SK-N-SH (cell line): ENCODE results near the gene DNAH3. TPM values are rescaled to one million over a fixed set of nuclear protein-coding genes. Genes with fewer than 3 reads are reported as not detected.

Experiments
- CTCF ChIA-PET: fragments of 300-600, 350-600 bp; formaldehyde crosslinking; extraction: SDS; loops from one replicate; lab custom pipeline; 2021; lab: Yijun Ruan, JAX
- POLR2A ChIA-PET: fragments of 350-600 bp; sonication (Branson Sonifier 250); formaldehyde crosslinking; extraction: SDS; loops from one replicate; lab custom pipeline; 2020; ENCODE audit warnings: antibody characterized with exemption, inconsistent platforms; lab: Yijun Ruan, JAX
- DNase-seq: peaks from one replicate; pipeline ENCODE4 v3.0.0; 2012
- H2AFZ ChIP-seq: fragments of 200-600 bp; sonication (generic); 2 replicates; pipeline ENCODE4 v1.8.1; 2016; ENCODE audit warnings: antibody characterized with exemption, mild to moderate bottlenecking, low read depth
- H3F3A ChIP-seq: fragments of 200-600 bp; sonication (generic); replicated peaks from 2 replicates; pipeline ENCODE3; 2016; ENCODE audit warnings: antibody characterized with exemption, mild to moderate bottlenecking; ENCODE audit not compliant: insufficient read depth
- H3K27ac ChIP-seq, 2 experiments: fragments of 200-500 bp in 1 of 2; fragments of 200-600 bp in 1 of 2; sonication (Bioruptor generic) in 1 of 2; sonication (generic), shearing (Covaris generic) in 1 of 2; 2 replicates each; pipeline versions ENCODE4 v1.5.1 to v1.6.1; 2014 to 2016; ENCODE audit warnings: low read depth in 2 of 2, inconsistent platforms in 1 of 2, low read length in 1 of 2, mild to moderate bottlenecking in 1 of 2, mixed read lengths in 1 of 2
- H3K27me3 ChIP-seq: fragments of 200-600 bp; sonication (generic), shearing (Covaris generic); 2 replicates; pipeline ENCODE4 v1.6.1; 2016; ENCODE audit warnings: mixed run types; ENCODE audit not compliant: insufficient read depth
- H3K36me3 ChIP-seq, 2 experiments: fragments of 200-500 bp in 1 of 2; fragments of 200-600 bp in 1 of 2; sonication (Bioruptor generic) in 1 of 2; sonication (generic) in 1 of 2; replicated peaks in 1 of 2; 2 replicates each; pipeline versions ENCODE3 to v1.5.1; 2014 to 2016; ENCODE audit warnings: low read length in 1 of 2, mild to moderate bottlenecking in 1 of 2; ENCODE audit not compliant: insufficient read depth in 2 of 2, control insufficient read depth in 1 of 2
- H3K4me1 ChIP-seq, 2 experiments: fragments of 200-500 bp in 1 of 2; fragments of 200-600 bp in 1 of 2; sonication (Bioruptor generic) in 1 of 2; sonication (generic), shearing (Covaris generic) in 1 of 2; 2 replicates each; pipeline versions ENCODE4 v1.5.1 to v1.6.1; 2014 to 2016; ENCODE audit warnings: low read depth in 1 of 2, low read length in 1 of 2, mixed run types in 1 of 2; ENCODE audit not compliant: insufficient read depth in 2 of 2, control insufficient read depth in 1 of 2
- H3K4me2 ChIP-seq: fragments of 200-600 bp; sonication (generic), shearing (Covaris generic); 2 replicates; pipeline ENCODE4 v1.6.1; 2017; ENCODE audit warnings: mixed run types
- H3K4me3 ChIP-seq, 2 experiments: fragments of 200-500 bp in 1 of 2; fragments of 200-600 bp in 1 of 2; sonication (Bioruptor generic) in 1 of 2; sonication (generic), shearing (Covaris generic) in 1 of 2; 2 replicates each; pipeline versions ENCODE4 v1.5.1 to v1.8.1; 2014 to 2016; ENCODE audit warnings: low read depth in 2 of 2, inconsistent platforms in 1 of 2, low read length in 1 of 2, mild to moderate bottlenecking in 1 of 2, mixed read lengths in 1 of 2, moderate library complexity in 1 of 2
- H3K79me2 ChIP-seq: fragments of 200-600 bp; sonication (generic); 2 replicates; pipeline ENCODE4 v1.8.1; 2017; ENCODE audit warnings: mild to moderate bottlenecking; ENCODE audit not compliant: insufficient read depth
- H3K9ac ChIP-seq: fragments of 200-600 bp; sonication (generic); 2 replicates; pipeline ENCODE4 v1.6.1; 2017; ENCODE audit warnings: mixed run types
- H3K9me2 ChIP-seq: fragments of 200-600 bp; sonication (generic); 2 replicates; pipeline ENCODE4 v1.6.1; 2017; ENCODE audit warnings: mixed run types
- H3K9me3 ChIP-seq: fragments of 200-600 bp; sonication (generic); 2 replicates; pipeline ENCODE4 v1.6.1; 2017; ENCODE audit warnings: mixed run types, mild to moderate bottlenecking, moderate library complexity
- H4K20me1 ChIP-seq: fragments of 200-600 bp; sonication (generic); 2 replicates; pipeline ENCODE4 v1.6.1; 2017; ENCODE audit warnings: mild to moderate bottlenecking, mixed run types; ENCODE audit not compliant: insufficient read depth
- ELF1 ChIP-seq: IDR thresholded peaks from 2 replicates; pipeline ENCODE4 v1.4.0; 2012
- EP300 ChIP-seq, 2 experiments: IDR thresholded peaks; 2 replicates each; pipeline versions ENCODE4 v1.4.0 to v1.6.1; 2012; ENCODE audit warnings: borderline replicate concordance in 1 of 2, low read depth in 1 of 2, low read length in 1 of 2
- EZH2phosphoT487 ChIP-seq: fragments of 200-600 bp; sonication (generic); IDR thresholded peaks from 2 replicates; pipeline ENCODE4 v1.6.1; 2017; ENCODE audit warnings: low read depth, mixed run types, mild to moderate bottlenecking, antibody characterized with exemption, moderate library complexity, borderline replicate concordance
- FOSL2 ChIP-seq: IDR thresholded peaks from 2 replicates; pipeline ENCODE4 v1.4.0; 2012; ENCODE audit warnings: low read depth, mild to moderate bottlenecking, moderate library complexity, borderline replicate concordance
- FOXJ3 ChIP-seq: sonication (generic); formaldehyde crosslinking; IDR thresholded peaks from 2 replicates; pipeline ENCODE4 v1.5.1; 2020; ENCODE audit warnings: mild to moderate bottlenecking, missing genetic modification reagents
- GABPA ChIP-seq: IDR thresholded peaks from 2 replicates; pipeline ENCODE4 v1.4.0; 2012; ENCODE audit warnings: low read depth, mild to moderate bottlenecking
- IRF3 ChIP-seq: fragments of 150-350 bp; IDR thresholded peaks from 2 replicates; pipeline ENCODE4 v1.6.1; 2016; ENCODE audit warnings: mild to moderate bottlenecking, low read depth, low read length
- JUND ChIP-seq: IDR thresholded peaks from 2 replicates; pipeline ENCODE4 v1.4.0; 2012
- MAX ChIP-seq: IDR thresholded peaks from 2 replicates; pipeline ENCODE4 v1.4.0; 2012; ENCODE audit warnings: low read depth
- MEF2A ChIP-seq: IDR thresholded peaks from 2 replicates; pipeline ENCODE4 v1.4.0; 2012; ENCODE audit warnings: low read depth, borderline replicate concordance
- MXI1 ChIP-seq: IDR thresholded peaks from 2 replicates; pipeline ENCODE4 v1.6.1; 2012; ENCODE audit warnings: mild to moderate bottlenecking, low read depth, low read length, improper control_type of control experiment
- NFIC ChIP-seq: IDR thresholded peaks from 2 replicates; pipeline ENCODE4 v1.4.0; 2012; ENCODE audit warnings: borderline replicate concordance
- NRF1 ChIP-seq: IDR thresholded peaks from 2 replicates; pipeline ENCODE4 v1.6.1; 2012; ENCODE audit warnings: low read depth, mild to moderate bottlenecking, low read length
- POLR2AphosphoS5 ChIP-seq: IDR thresholded peaks from 2 replicates; pipeline ENCODE4 v1.6.1; 2012; ENCODE audit warnings: low read depth, low read length
- RFX5 ChIP-seq: IDR thresholded peaks from 2 replicates; pipeline ENCODE4 v1.6.1; 2012; ENCODE audit warnings: mild to moderate bottlenecking, improper control_type of control experiment, low read length
- RXRA ChIP-seq: IDR thresholded peaks from 2 replicates; pipeline ENCODE4 v1.4.0; 2012; ENCODE audit warnings: low read depth, mild to moderate bottlenecking, borderline replicate concordance
- SMC3 ChIP-seq: IDR thresholded peaks from 2 replicates; pipeline ENCODE4 v1.6.1; 2012; ENCODE audit warnings: low read depth, low read length, improper control_type of control experiment
- TAF1 ChIP-seq: IDR thresholded peaks from 2 replicates; pipeline ENCODE4 v1.6.1; 2012; ENCODE audit warnings: low read depth, mild to moderate bottlenecking, low read length, moderate library complexity, borderline replicate concordance
- TCF12 ChIP-seq: IDR thresholded peaks from 2 replicates; pipeline ENCODE4 v1.4.0; 2012
- TEAD4 ChIP-seq: IDR thresholded peaks from 2 replicates; pipeline ENCODE4 v1.4.0; 2012; ENCODE audit warnings: mild to moderate bottlenecking, borderline replicate concordance; ENCODE audit not compliant: insufficient read depth
- USF1 ChIP-seq: IDR thresholded peaks from 2 replicates; pipeline ENCODE4 v1.4.0; 2012; ENCODE audit warnings: low read depth, borderline replicate concordance
- USF2 ChIP-seq: fragments of 150-350 bp; IDR thresholded peaks from 2 replicates; pipeline ENCODE4 v1.6.1; 2017; ENCODE audit warnings: antibody characterized with exemption, low read length, low read depth, borderline replicate concordance
- ZBTB33 ChIP-seq: IDR thresholded peaks from 2 replicates; pipeline ENCODE4 v1.4.0; 2012; ENCODE audit warnings: low read depth, borderline replicate concordance
- WGBS: methylation state at CpG from one replicate; pipeline ENCODE4 v1.1.6; 2017; ENCODE audit warnings: low lambda C conversion rate; 5-methylcytosine and 5-hydroxymethylcytosine counted together
- polyA plus RNA-seq, 3 experiments: library from polyadenylated mRNA; depleted of rRNA; stranded (reverse); fragments of >200 nt; gene quantifications; 2 replicates each; pipeline ENCODE4 v1.2.3, GENCODE V29; 2012

The DNAH3 gene
- polyA plus RNA-seq, 1 of the 3 experiments (the other 2 are of a cell fraction) = not detected

- Histone ChIP-seq H3K4me3 (no peak overlapping the region), H3K27ac (no peak overlapping the region), H3K27me3 (no peaks in the 10 kb centered on the region), H3F3A (no peaks in the 10 kb centered on the region), H3K36me3 (no peaks in the 10 kb centered on the region), H3K4me1 (no peaks in the 10 kb centered on the region), H3K9me2 (no peaks in the 10 kb centered on the region), H2AFZ (no peak overlapping the region), H3K9ac (no peak overlapping the region), H4K20me1 (no peaks in the 10 kb centered on the region), H3K79me2 (no peaks in the 10 kb centered on the region), H3K4me2 (no peak overlapping the region), H3K9me3 (no peaks in the 10 kb centered on the region)
- CTCF ChIA-PET = no interaction called here
- POLR2A ChIA-PET = no interaction called here
- no peak for DNase-seq
- WGBS = 91% methylated on average over 3 of the region's 3 CpGs
- TF ChIP-seq IRF3 (no peak), POLR2AphosphoS5 (no peak), ELF1 (no peak), NRF1 (no peak), EZH2phosphoT487 (no peak), GABPA (no peak), NFIC (no peak), JUND (no peak), MEF2A (no peak), RFX5 (no peak), MAX (no peak), FOSL2 (no peak), USF2 (no peak), MXI1 (no peak), SMC3 (no peak), USF1 (no peak), TAF1 (no peak)
These were observed 226.8 kb downstream of the DNAH3 start for GRCh38 chr16:20923876-20924275.

- Histone ChIP-seq H2AFZ (no peak overlapping the region), H3F3A (no peaks in the 10 kb centered on the region), H3K4me2 (no peak overlapping the region), H3K27me3 (no peaks in the 10 kb centered on the region), H3K4me3 (no peak overlapping the region), H3K27ac (no peak overlapping the region), H3K9me2 (no peaks in the 10 kb centered on the region), H3K9me3 (no peaks in the 10 kb centered on the region), H3K9ac (no peak overlapping the region), H3K79me2 (no peaks in the 10 kb centered on the region), H3K4me1 (no peaks in the 10 kb centered on the region), H4K20me1 (no peaks in the 10 kb centered on the region), H3K36me3 (no peaks in the 10 kb centered on the region)
- POLR2A ChIA-PET = no interaction called here
- 98% methylated on average over 2 of the region's 2 CpGs for WGBS
- CTCF ChIA-PET = no interaction called here
- DNase-seq = no peak
- TF ChIP-seq FOXJ3 (CRISPR knock-in tag) (no peak), ZBTB33 (no peak), TCF12 (no peak), EZH2phosphoT487 (no peak), RXRA (no peak), USF1 (no peak), GABPA (no peak), TEAD4 (no peak), NRF1 (no peak), EP300 (IDR thresholded peaks at IDR 0.05; ENCODE audit: borderline replicate concordance in 1 of 2, low read depth in 1 of 2, low read length in 1 of 2) (no peak)
These were observed 229.8 kb downstream of the DNAH3 start for GRCh38 chr16:20920799-20921198.
